Breast epithelium (tissue), 3 donors: ENCODE measurements around the gene STAT6.

Experiments
- POLR2A ChIP-seq: fragments of 450-650 bp; IDR thresholded peaks from one replicate; pipeline ENCODE4 v1.6.1; 2016; ENCODE audit warnings: antibody characterized with exemption, mild to moderate bottlenecking, moderate library complexity
- POLR2AphosphoS5 ChIP-seq, 3 donors: sonication (generic); formaldehyde crosslinking; IDR thresholded peaks; one replicate each; pipeline ENCODE4 v1.6.1; 2017; ENCODE audit warnings: antibody characterized with exemption in 3 of 3

GRCh38 chr12:57150400-57151000 lies 39.3 kb upstream of the STAT6 start:
- TF ChIP-seq POLR2A (no peak), POLR2AphosphoS5 (IDR thresholded peaks at IDR 0.05) (no peak)
